Measurements from ENCODE around the gene BUD13.

Gene BUD13

DNA sequence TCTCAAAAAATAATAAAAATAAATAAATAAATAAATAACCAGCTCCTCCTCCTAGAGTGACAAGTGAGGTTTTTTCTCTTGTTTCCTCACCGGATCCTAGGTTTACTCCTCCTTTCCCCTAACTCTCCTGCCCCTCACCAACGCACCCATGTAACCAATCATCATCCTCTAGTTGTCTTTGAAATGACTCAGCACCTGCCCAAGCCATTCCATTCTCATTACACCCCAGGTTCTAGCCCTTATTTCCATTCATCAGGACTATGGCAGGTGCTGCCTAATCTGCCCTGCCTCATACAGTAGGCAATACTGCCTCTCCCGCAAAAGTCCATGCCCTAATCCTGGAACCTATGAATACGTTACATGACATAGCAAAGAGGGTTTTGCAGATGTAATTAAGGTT lies 60.4 kb downstream of the BUD13 start:
- DNase-seq, result no peak

DNA sequence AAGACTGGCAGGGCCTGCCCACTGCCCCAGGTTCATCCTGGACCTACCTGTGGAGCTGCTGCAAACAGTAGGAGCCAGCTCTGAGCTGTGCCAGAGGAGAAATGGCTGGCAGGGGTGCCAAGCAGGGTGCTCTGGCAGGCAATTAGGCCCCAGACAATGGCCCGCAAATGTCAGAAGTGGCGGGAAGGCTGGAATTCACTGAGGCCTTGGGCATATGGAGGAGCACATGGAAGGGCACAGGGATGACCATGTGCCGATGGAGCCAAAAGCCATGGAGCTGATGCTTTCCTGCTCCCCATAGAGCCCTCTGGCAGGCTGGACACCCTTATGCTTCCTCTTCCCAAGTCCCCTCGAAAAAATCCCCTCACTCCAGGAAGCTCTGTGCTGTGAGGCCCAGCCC lies 62.0 kb downstream of the BUD13 start:
- no peak for DNase-seq

GRCh38 chr11:116710001-116710674 lies 62.6 kb downstream of the BUD13 start:
- DNase-seq, result no peak

DNA sequence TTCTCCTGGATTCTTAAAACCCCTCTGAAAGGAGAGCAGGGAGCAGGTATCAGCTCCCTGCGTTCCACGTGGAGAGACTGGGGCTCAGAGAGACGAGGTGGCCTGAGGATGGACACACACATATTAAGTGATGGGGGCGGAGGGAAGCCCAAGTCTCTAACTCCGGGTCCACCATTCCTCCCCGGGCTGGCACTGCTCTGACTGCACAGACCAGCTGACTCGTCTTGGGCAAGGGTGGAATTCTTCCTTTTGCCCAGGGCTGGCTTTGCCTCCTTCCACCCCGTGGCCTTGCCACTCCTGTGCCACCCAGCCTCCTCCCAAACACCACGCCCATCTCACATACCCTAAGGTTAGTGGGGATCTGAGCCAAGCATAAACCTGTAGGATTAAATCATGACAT lies 65.0 kb downstream of the BUD13 start:
- no peak for DNase-seq

DNA sequence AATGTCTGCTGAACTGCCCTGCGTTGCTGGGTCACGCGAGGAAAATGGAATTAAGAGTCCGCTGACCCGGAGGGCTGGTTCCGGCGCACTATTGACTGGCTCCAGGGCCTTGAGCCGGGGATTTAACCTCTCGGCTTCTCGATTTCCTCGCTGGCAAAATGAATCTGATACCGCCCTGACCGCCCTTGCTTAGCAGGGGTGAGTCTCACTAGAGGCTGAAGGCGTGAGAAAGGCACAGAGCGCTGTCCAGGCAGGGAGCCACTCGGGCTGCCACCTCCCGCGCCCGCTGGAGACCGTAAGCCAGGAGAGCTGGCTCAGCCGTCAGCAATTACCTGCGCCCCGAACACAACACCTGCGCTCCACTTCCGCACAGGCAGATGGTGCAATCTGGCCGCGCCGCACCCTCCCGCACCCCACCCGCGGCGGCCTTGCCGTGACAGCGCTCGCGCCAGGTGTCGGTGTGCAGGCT lies 65.6 kb downstream of the BUD13 start:
- DNase-seq, result no peak

DNA sequence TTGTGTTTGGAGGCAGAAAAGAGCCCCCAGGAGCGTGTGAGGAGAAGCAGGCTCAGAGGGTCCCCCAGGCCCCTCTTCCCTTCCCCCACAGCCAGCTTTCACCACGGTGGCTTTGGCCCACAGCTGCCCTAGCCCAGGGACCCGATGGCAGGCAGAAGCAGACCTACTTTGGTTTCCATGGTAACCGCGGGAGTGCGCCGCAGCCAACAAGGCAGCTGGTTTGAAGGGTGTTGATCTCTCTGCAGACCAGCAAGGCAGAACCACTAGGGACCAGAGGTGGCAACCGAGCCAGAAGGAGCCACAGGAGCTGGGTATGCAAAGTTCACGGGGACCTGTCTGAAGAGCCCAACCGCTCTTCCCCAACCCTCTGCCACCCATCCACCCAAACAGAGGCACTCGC lies 69.4 kb downstream of the BUD13 start:
- peak in 1 of 2 donors; percentile 25 for DNase-seq

GRCh38 chr11:116702772-116703385 lies 69.9 kb downstream of the BUD13 start:
- DNase-seq, result no peak

- DNase-seq, result no peak
Observed at GRCh38 chr11:116701876-116702275, 70.9 kb downstream of the BUD13 start.

DNA sequence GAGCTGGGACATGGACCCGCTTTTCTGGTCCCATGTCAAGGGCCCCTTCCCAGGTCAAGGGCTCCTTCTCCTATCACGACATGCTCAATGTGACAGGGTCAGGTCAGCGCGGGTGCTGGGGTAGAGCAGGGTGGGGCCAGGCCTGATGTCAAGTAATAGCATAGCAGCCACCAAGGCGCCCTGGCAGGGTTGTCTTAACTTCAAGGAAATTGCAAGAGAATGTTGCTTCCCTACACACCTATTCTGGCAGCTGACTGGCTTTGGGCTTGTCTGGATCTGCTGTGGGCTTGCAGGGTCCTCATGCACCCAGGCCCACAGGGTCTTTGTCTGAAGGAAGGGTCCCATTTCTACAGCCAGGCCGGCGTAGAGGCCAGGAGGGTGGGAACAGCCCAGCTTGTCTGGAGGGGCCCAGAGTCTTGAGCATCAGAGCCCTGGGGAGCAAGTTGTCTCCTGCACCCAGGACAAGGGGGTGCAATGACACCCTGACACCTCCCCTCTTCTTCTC lies 71.4 kb downstream of the BUD13 start:
- DNase-seq, result no peak

GRCh38 chr11:116700586-116701220 lies 72.1 kb downstream of the BUD13 start:
- DNase-seq, result no peak

All from hippocampal formation (tissue), 2 donors.